C4-2B (cell line): ENCODE measurements around the gene NUDT1.

ENCODE experiments used
- H3K27ac ChIP-seq: fragments of 450-650 bp; 2 replicates; pipeline ENCODE4 v1.5.1; 2017
- CTCF ChIP-seq: fragments of 450-650 bp; conservative IDR thresholded peaks from 2 replicates; pipeline ENCODE4 v1.5.1; 2017; ENCODE audit warnings: mild to moderate bottlenecking
- ZFX ChIP-seq: fragments of 450-650 bp; IDR thresholded peaks from 2 replicates; pipeline ENCODE4 v1.6.1; 2017

Gene NUDT1

GRCh38 chr7:2201686-2202360, 40.2 kb upstream of the NUDT1 start:
- TF ChIP-seq ZFX (no peak), CTCF (no peak)
- no peak overlapping the region for H3K27ac ChIP-seq

- H3K27ac ChIP-seq, result no peak overlapping the region
- TF ChIP-seq CTCF (no peak), ZFX (no peak)
Observed at GRCh38 chr7:2202361-2202761, 39.7 kb upstream of the NUDT1 start.

GRCh38 chr7:2202901-2203765, 38.9 kb upstream of the NUDT1 start:
- H3K27ac ChIP-seq, result no peak overlapping the region
- TF ChIP-seq CTCF (no peak), ZFX (no peak)

GRCh38 chr7:2203766-2204300, 38.2 kb upstream of the NUDT1 start:
- TF ChIP-seq ZFX, result no peak
- no peak for TF ChIP-seq CTCF
- H3K27ac ChIP-seq, result no peak overlapping the region

- H3K27ac ChIP-seq, result no peak overlapping the region
- no peak for TF ChIP-seq CTCF
- TF ChIP-seq ZFX, result no peak
Observed at GRCh38 chr7:2204446-2204845, 37.6 kb upstream of the NUDT1 start.

GRCh38 chr7:2205036-2205780, 36.8 kb upstream of the NUDT1 start:
- no peak overlapping the region for H3K27ac ChIP-seq
- TF ChIP-seq CTCF (no peak), ZFX (no peak)
